ENCODE data around the gene ENOX1. TPM values are rescaled to one million over a fixed set of nuclear protein-coding genes. Genes with fewer than 3 reads are reported as not detected.

Gene ENOX1
- total and polyA plus RNA-seq, 2 of the 8 experiments (the other 6 are each of a cell fraction or from before 2014, with no cell fraction given): 0.23 to 0.37 TPM

- no peak overlapping the region for H3K9ac ChIP-seq (replicated peaks in 1 of 4; ENCODE audit: extremely low read depth in 1 of 4, low read depth in 3 of 4, low read length in 3 of 4)
- WGBS, 2 experiments (ENCODE audit: extremely low coverage in 1 of 2, insufficient coverage in 1 of 2, insufficient read length in 1 of 2, insufficient replicate concordance in 2 of 2, low coverage in 1 of 2, low lambda C conversion rate in 2 of 2, missing lambda C conversion rate in 1 of 2): 60 to 100% methylated on average over 1 to 2 of the region's 2 CpGs
- DNase-seq (ENCODE audit: low read depth in 1 of 2, low spot score in 2 of 2) (no peak), FAIRE-seq (no peak)
- H3K14ac ChIP-seq (ENCODE audit: insufficient read length): no peak overlapping the region
- no peak overlapping the region for H2BK5ac ChIP-seq (ENCODE audit: low read depth, low read length)
- no peak overlapping the region for H3K23ac ChIP-seq (ENCODE audit: insufficient read length)
- H2BK120ac ChIP-seq (replicated peaks; ENCODE audit: low read depth, low read length): no peak overlapping the region
- no peak overlapping the region for H3K56ac ChIP-seq (replicated peaks; ENCODE audit: insufficient read length, low read depth, low read length)
- H2BK15ac ChIP-seq (ENCODE audit: low read length): no peak overlapping the region
- peak overlapping the region in 1 of 4 experiments; percentile 14; a peak in 1 of 8 replicates for H3K4me3 ChIP-seq (ENCODE audit: extremely low read depth in 1 of 4, insufficient read depth in 2 of 4, low read depth in 3 of 4, low read length in 4 of 4)
- no peaks in the 10 kb centered on the region for H3K9me3 ChIP-seq (ENCODE audit: insufficient read depth in 2 of 2, low read depth in 1 of 2, low read length in 1 of 2)
- TF ChIP-seq MAFK (IDR thresholded peaks at IDR 0.05; ENCODE audit: low read depth, low read length) (peak; percentile 28; the same call in 1 of the 2 replicates), SRF (IDR thresholded peaks at IDR 0.05; ENCODE audit: low read depth, low read length) (no peak)
- H3K79me2 ChIP-seq (ENCODE audit: control insufficient read depth in 1 of 2, insufficient read depth in 2 of 2, low read length in 2 of 2): no peaks in the 10 kb centered on the region
- no peak overlapping the region for H3K27ac ChIP-seq (ENCODE audit: low read depth, low read length)
- H3K4ac ChIP-seq (replicated peaks; ENCODE audit: insufficient read length, low read depth, low read length): no peak overlapping the region
- CTCF ChIA-PET (ENCODE audit: partially characterized antibody): interaction anchor here (1.1 kb wide), 1 partner anchor 29 kb away, joined by 3 read pairs; no protein-coding TSS in a partner anchor
- no peaks in the 10 kb centered on the region for H3K23me2 ChIP-seq (ENCODE audit: low read depth, low read length)
- no peak overlapping the region for H2AFZ ChIP-seq (ENCODE audit: low read length)
- no peak overlapping the region for H2AK5ac ChIP-seq (ENCODE audit: low read depth, low read length)
- no peaks in the 10 kb centered on the region; a peak in 1 of 7 replicates for H3K27me3 ChIP-seq (replicated peaks in 1 of 4; ENCODE audit: control insufficient read depth in 3 of 4, extremely low read depth in 1 of 4, insufficient read depth in 3 of 4, low read length in 3 of 4)
- no peak overlapping the region for H2BK20ac ChIP-seq (ENCODE audit: low read length)
- H4K8ac ChIP-seq (ENCODE audit: extremely low read depth, insufficient read depth, low read length): no peak overlapping the region
- no peak overlapping the region for H4K91ac ChIP-seq (replicated peaks; ENCODE audit: insufficient read length, low read length)
- no peaks in the 10 kb centered on the region for H4K20me1 ChIP-seq (replicated peaks in 1 of 2; ENCODE audit: control insufficient read depth in 1 of 2, insufficient read depth in 2 of 2, low read length in 2 of 2)
- H3K36me3 ChIP-seq (ENCODE audit: control insufficient read depth in 2 of 4, insufficient read depth in 4 of 4, low read length in 3 of 4): no peaks in the 10 kb centered on the region
- no peak overlapping the region for H4K5ac ChIP-seq (ENCODE audit: insufficient read length, low read depth, low read length)
- POLR2A ChIA-PET (ENCODE audit: partially characterized antibody): no interaction called here
- H3K4me1 ChIP-seq (replicated peaks in 1 of 4; ENCODE audit: control insufficient read depth in 3 of 4, insufficient read depth in 4 of 4, low read length in 3 of 4): peaks cover 1 to 7% (median 3%) of the 10 kb centered on the region in 4 experiments; a peak in 3 of 7 replicates
- H3K4me2 ChIP-seq (ENCODE audit: insufficient read depth in 1 of 2, low read depth in 2 of 2, low read length in 2 of 2): peak overlapping the region; percentile 30 to 41; a peak in 1 of 4 replicates
- no peak overlapping the region for H2BK12ac ChIP-seq (ENCODE audit: low read depth, low read length)
- no peaks in the 10 kb centered on the region for H3K79me1 ChIP-seq (ENCODE audit: low read depth, low read length)
- no peak overlapping the region for H3K18ac ChIP-seq (ENCODE audit: extremely low read depth, low read length)
Observed at GRCh38 chr13:43693639-43694038, 93.1 kb downstream of the ENOX1 start.

Data from H1 (cell line).